H1 (cell line): ENCODE results near the gene ITSN1. TPM values are rescaled to one million over a fixed set of nuclear protein-coding genes. Genes with fewer than 3 reads are reported as not detected.

Source experiments
- CTCF ChIA-PET: fragments of 300-600 bp; sonication (Branson Sonifier 250); formaldehyde crosslinking; loops from one replicate; lab custom pipeline; 2021; ENCODE audit not compliant: partially characterized antibody; lab: Charles Lee
- POLR2A ChIA-PET: fragments of 300-600 bp; sonication (Branson Sonifier 250); formaldehyde crosslinking; loops from one replicate; lab custom pipeline; 2021; ENCODE audit warnings: inconsistent platforms; ENCODE audit not compliant: partially characterized antibody; lab: Charles Lee
- DNase-seq, 2 experiments: peaks; one replicate each; pipeline versions ENCODE4 v3.0.0 to v3.0.0-alpha.2; 2010 to 2022; ENCODE audit warnings: low spot score in 2 of 2, low read depth in 1 of 2, mixed read lengths in 1 of 2
- FAIRE-seq: peaks from 2 replicates; lab custom pipeline; 2011; peaks lifted over from hg19 to GRCh38; lab: Jason Lieb, UNC
- H2AFZ ChIP-seq: 2 replicates; pipeline ENCODE4 v1.8.1; 2012; ENCODE audit warnings: low read length, inconsistent platforms
- H2AK5ac ChIP-seq: 2 replicates; pipeline ENCODE4 v1.6.1; 2013; ENCODE audit warnings: low read depth, low read length
- H2BK120ac ChIP-seq: replicated peaks from 2 replicates; pipeline ENCODE3; 2013; ENCODE audit warnings: low read depth, low read length, inconsistent platforms
- H2BK12ac ChIP-seq: 2 replicates; pipeline ENCODE4 v1.6.1; 2013; ENCODE audit warnings: low read depth, low read length
- H2BK15ac ChIP-seq: 2 replicates; pipeline ENCODE4 v1.6.1; 2013; ENCODE audit warnings: low read length
- H2BK20ac ChIP-seq: 2 replicates; pipeline ENCODE4 v1.6.1; 2013; ENCODE audit warnings: low read length
- H2BK5ac ChIP-seq: 2 replicates; pipeline ENCODE4 v1.6.1; 2013; ENCODE audit warnings: low read depth, low read length
- H3K14ac ChIP-seq: 2 replicates; pipeline ENCODE4 v1.6.1; 2013; ENCODE audit warnings: inconsistent platforms; ENCODE audit not compliant: insufficient read length
- H3K18ac ChIP-seq: 2 replicates; pipeline ENCODE4 v1.6.1; 2013; ENCODE audit warnings: low read length; ENCODE audit errors: extremely low read depth
- H3K23ac ChIP-seq: 2 replicates; pipeline ENCODE4 v1.6.1; 2013; ENCODE audit warnings: inconsistent platforms; ENCODE audit not compliant: insufficient read length
- H3K23me2 ChIP-seq: 2 replicates; pipeline ENCODE4 v1.6.1; 2013; ENCODE audit warnings: low read depth, low read length
- H3K27ac ChIP-seq: 2 replicates; pipeline ENCODE4 v1.6.1; 2011; ENCODE audit warnings: low read depth, low read length, inconsistent platforms
- H3K27me3 ChIP-seq, 4 experiments: replicated peaks in 1 of 4; 1 replicate in 1 of 4; 2 replicates in 3 of 4; pipeline versions ENCODE4 v1.6.1 to v1.8.1; 2011 to 2013; ENCODE audit warnings: low read length in 3 of 4, mild to moderate bottlenecking in 3 of 4, inconsistent platforms in 2 of 4, mixed read lengths in 2 of 4, moderate library complexity in 1 of 4; ENCODE audit not compliant: control insufficient read depth in 3 of 4, insufficient read depth in 3 of 4; ENCODE audit errors: extremely low read depth in 1 of 4
- H3K36me3 ChIP-seq, 4 experiments: 2 replicates each; pipeline versions ENCODE4 v1.6.1 to v1.8.1; 2011 to 2013; ENCODE audit warnings: mild to moderate bottlenecking in 4 of 4, low read length in 3 of 4, moderate library complexity in 2 of 4, control low read depth in 1 of 4, inconsistent platforms in 1 of 4; ENCODE audit not compliant: insufficient read depth in 4 of 4, control insufficient read depth in 2 of 4
- H3K4ac ChIP-seq: replicated peaks from 2 replicates; pipeline ENCODE3; 2013; ENCODE audit warnings: low read length, low read depth, mixed read lengths, inconsistent platforms; ENCODE audit not compliant: insufficient read length
- H3K4me1 ChIP-seq, 4 experiments: replicated peaks in 1 of 4; 1 replicate in 1 of 4; 2 replicates in 3 of 4; pipeline versions ENCODE4 v1.6.1 to v1.8.1; 2011 to 2013; ENCODE audit warnings: low read length in 3 of 4, inconsistent platforms in 2 of 4, mixed read lengths in 1 of 4; ENCODE audit not compliant: insufficient read depth in 4 of 4, control insufficient read depth in 3 of 4
- H3K4me2 ChIP-seq, 2 experiments: 2 replicates each; pipeline versions ENCODE4 v1.6.1 to v1.8.1; 2011 to 2013; ENCODE audit warnings: low read depth in 2 of 2, low read length in 2 of 2, control low read depth in 1 of 2, inconsistent platforms in 1 of 2, mild to moderate bottlenecking in 1 of 2; ENCODE audit not compliant: insufficient read depth in 1 of 2
- H3K4me3 ChIP-seq, 4 experiments: fragments of 200-600, 300-600 bp in 1 of 4; sonication (generic), shearing (Covaris generic), sonication (Bioruptor Twin) in 1 of 4; 2 replicates each; pipeline versions ENCODE4 v1.5.1 to v1.8.1; 2011 to 2016; ENCODE audit warnings: low read length in 4 of 4, low read depth in 3 of 4, control low read depth in 2 of 4, inconsistent platforms in 2 of 4, mild to moderate bottlenecking in 2 of 4, mixed read lengths in 1 of 4, moderate library complexity in 1 of 4; ENCODE audit not compliant: insufficient read depth in 2 of 4; ENCODE audit errors: extremely low read depth in 1 of 4
- H3K56ac ChIP-seq: replicated peaks from 2 replicates; pipeline ENCODE3; 2013; ENCODE audit warnings: low read depth, mild to moderate bottlenecking, mixed read lengths, low read length, inconsistent platforms; ENCODE audit not compliant: insufficient read length
- H3K79me1 ChIP-seq: 2 replicates; pipeline ENCODE4 v1.6.1; 2013; ENCODE audit warnings: low read depth, low read length, control low read depth
- H3K79me2 ChIP-seq, 2 experiments: 2 replicates each; pipeline versions ENCODE4 v1.6.1 to v1.8.1; 2012 to 2013; ENCODE audit warnings: low read length in 2 of 2, mild to moderate bottlenecking in 2 of 2, inconsistent platforms in 1 of 2; ENCODE audit not compliant: insufficient read depth in 2 of 2, control insufficient read depth in 1 of 2
- H3K9ac ChIP-seq, 4 experiments: replicated peaks in 1 of 4; 1 replicate in 1 of 4; 2 replicates in 3 of 4; pipeline versions ENCODE4 v1.6.1 to v1.8.1; 2011 to 2013; ENCODE audit warnings: low read depth in 3 of 4, low read length in 3 of 4, control low read depth in 2 of 4, mild to moderate bottlenecking in 2 of 4, moderate library complexity in 2 of 4, inconsistent platforms in 1 of 4; ENCODE audit errors: extremely low read depth in 1 of 4
- H3K9me3 ChIP-seq, 2 experiments: 2 replicates each; pipeline versions ENCODE4 v1.6.1 to v1.8.1; 2012 to 2013; ENCODE audit warnings: mild to moderate bottlenecking in 2 of 2, moderate library complexity in 2 of 2, control low read depth in 1 of 2, inconsistent platforms in 1 of 2, low read depth in 1 of 2, low read length in 1 of 2, mixed read lengths in 1 of 2; ENCODE audit not compliant: insufficient read depth in 2 of 2
- H4K20me1 ChIP-seq, 2 experiments: replicated peaks in 1 of 2; 2 replicates each; pipeline versions ENCODE3 to v1.8.1; 2011 to 2013; ENCODE audit warnings: inconsistent platforms in 2 of 2, low read length in 2 of 2, mild to moderate bottlenecking in 1 of 2; ENCODE audit not compliant: insufficient read depth in 2 of 2, control insufficient read depth in 1 of 2
- H4K5ac ChIP-seq: 2 replicates; pipeline ENCODE4 v1.6.1; 2013; ENCODE audit warnings: low read length, low read depth, mixed read lengths, inconsistent platforms; ENCODE audit not compliant: insufficient read length
- H4K8ac ChIP-seq: 2 replicates; pipeline ENCODE4 v1.8.0; 2013; ENCODE audit warnings: mild to moderate bottlenecking, moderate library complexity, low read length, inconsistent platforms; ENCODE audit not compliant: insufficient read depth; ENCODE audit errors: extremely low read depth
- H4K91ac ChIP-seq: replicated peaks from 2 replicates; pipeline ENCODE3; 2013; ENCODE audit warnings: low read length, mixed read lengths, inconsistent platforms; ENCODE audit not compliant: insufficient read length
- BCL11A ChIP-seq, 2 experiments: IDR thresholded peaks; one replicate each; pipeline ENCODE4 v1.6.1; 2011; ENCODE audit warnings: low read depth in 2 of 2, low read length in 2 of 2, mild to moderate bottlenecking in 2 of 2
- CBX8 ChIP-seq: fragments of 300-800, 300-1000 bp; sonication (generic); IDR thresholded peaks from 2 replicates; pipeline ENCODE4 v1.7.1; 2016; ENCODE audit warnings: low read depth, low read length, borderline replicate concordance
- WGBS, 2 experiments: shearing (Covaris generic) in 1 of 2; methylation state at CpG; one replicate each; pipeline versions ENCODE4 v1.1.6 to v1.1.7; 2013 to 2015; ENCODE audit warnings: low lambda C conversion rate in 2 of 2, mixed read lengths in 2 of 2, inconsistent platforms in 1 of 2, low coverage in 1 of 2, missing lambda C conversion rate in 1 of 2; ENCODE audit not compliant: insufficient replicate concordance in 2 of 2, insufficient coverage in 1 of 2, insufficient read length in 1 of 2; ENCODE audit errors: extremely low coverage in 1 of 2, missing lambda C conversion rate in 1 of 2; 5-methylcytosine and 5-hydroxymethylcytosine counted together
- polyA plus RNA-seq, 7 experiments: library from polyadenylated mRNA; depleted of rRNA in 3 of 7; stranded (reverse) in 5 of 7; unstranded in 2 of 7; fragments of >200 nt in 5 of 7; fragments of 200-250 nt in 2 of 7; gene quantifications; 1 replicate in 5 of 7; 2 replicates in 1 of 7; 4 replicates in 1 of 7; pipeline versions ENCODE4 v1.2.1 to v1.2.3, GENCODE V29; 2011 to 2013; ENCODE audit warnings: missing spikeins in 2 of 7, mixed read lengths in 2 of 7
- total RNA-seq: library from RNA; stranded (reverse); fragmentation: NEBNext Ultra II Directional; extraction: Animal tissue kit (Norgen Biotek cat#: 25700); gene quantifications from 2 replicates; pipeline ENCODE4 v1.2.1, GENCODE V29; 2021

ITSN1 gene
- total and polyA plus RNA-seq, 2 of the 8 experiments (the other 6 are each of a cell fraction or from before 2014, with no cell fraction given), result 60.8 to 78.1 TPM

- H3K9ac ChIP-seq, result no peak overlapping the region; a peak in 1 of 7 replicates
- H3K18ac ChIP-seq, result no peak overlapping the region
- H3K79me1 ChIP-seq, result no peaks in the 10 kb centered on the region
- no peak overlapping the region for H2BK120ac ChIP-seq
- no peak overlapping the region for H2BK20ac ChIP-seq
- H3K27ac ChIP-seq, result no peak overlapping the region
- H2AK5ac ChIP-seq, result no peak overlapping the region
- TF ChIP-seq BCL11A (IDR thresholded peaks at IDR 0.05; ENCODE audit: low read depth in 2 of 2, low read length in 2 of 2) (no peak), CBX8 (no peak)
- TF ChIP-seq, all 59 proteins: peak for 0
- no peak overlapping the region for H2AFZ ChIP-seq
- no peak overlapping the region for H4K5ac ChIP-seq
- H3K27me3 ChIP-seq, result no peaks in the 10 kb centered on the region
- no peak overlapping the region for H3K56ac ChIP-seq
- no peak overlapping the region for H2BK5ac ChIP-seq
- no peak overlapping the region for H2BK15ac ChIP-seq
- no peaks in the 10 kb centered on the region; the same call in 1 of the 2 replicates for H3K23me2 ChIP-seq
- H3K14ac ChIP-seq, result no peak overlapping the region
- H3K79me2 ChIP-seq, result no peaks in the 10 kb centered on the region
- no peak overlapping the region for H3K23ac ChIP-seq
- CTCF ChIA-PET, result interaction anchor here (1.1 kb wide), 1 partner anchor 37 kb away, joined by 3 read pairs; no protein-coding TSS in a partner anchor
- POLR2A ChIA-PET, result no interaction called here
- H4K91ac ChIP-seq, result no peak overlapping the region
- peaks cover 4 to 55% (median 25%) of the 10 kb centered on the region in 4 experiments for H3K36me3 ChIP-seq
- no peaks in the 10 kb centered on the region; a peak in 2 of 7 replicates for H3K4me1 ChIP-seq
- no peak for DNase-seq
- H3K4ac ChIP-seq, result no peak overlapping the region
- WGBS, 2 experiments, result 93% methylated on average over 6 of the region's 6 CpGs; no CpG with 5 or more reads in 1 of the 2 experiments
- peak overlapping the region; percentile 45; the same call in 1 of the 2 replicates for H4K8ac ChIP-seq
- H3K9me3 ChIP-seq, result no peaks in the 10 kb centered on the region
- no peak for FAIRE-seq
- H3K4me2 ChIP-seq, result no peak overlapping the region
- H4K20me1 ChIP-seq, result no peaks in the 10 kb centered on the region
- no peak overlapping the region for H2BK12ac ChIP-seq
- no peak overlapping the region for H3K4me3 ChIP-seq
Observed at GRCh38 chr21:33817663-33818451, 175.6 kb downstream of the ITSN1 start.
